C4-2B (cell line): ENCODE measurements around the gene SLC26A4.

Experiments
- H3K27ac ChIP-seq: fragments of 450-650 bp; 2 replicates; pipeline ENCODE4 v1.5.1; 2017
- CTCF ChIP-seq: fragments of 450-650 bp; conservative IDR thresholded peaks from 2 replicates; pipeline ENCODE4 v1.5.1; 2017; ENCODE audit warnings: mild to moderate bottlenecking
- ZFX ChIP-seq: fragments of 450-650 bp; IDR thresholded peaks from 2 replicates; pipeline ENCODE4 v1.6.1; 2017

The SLC26A4 gene

GRCh38 chr7:107744345-107744750 lies 83.7 kb downstream of the SLC26A4 start:
- TF ChIP-seq CTCF (no peak), ZFX (peak; percentile 33)

GRCh38 chr7:107746006-107746405 lies 85.4 kb downstream of the SLC26A4 start:
- no peak for TF ChIP-seq CTCF
- no peak for TF ChIP-seq ZFX
- H3K27ac ChIP-seq: no peak overlapping the region

More at GRCh38 chr7:107744345-107744750, 83.7 kb downstream of the SLC26A4 start:
- peak overlapping the region; percentile 88 for H3K27ac ChIP-seq

GRCh38 chr7:107751113-107751512 lies 90.5 kb downstream of the SLC26A4 start:
- TF ChIP-seq ZFX (no peak), CTCF (no peak)
- no peak overlapping the region for H3K27ac ChIP-seq

- no peak overlapping the region for H3K27ac ChIP-seq
- TF ChIP-seq ZFX (no peak), CTCF (peak; percentile 34)
Measured at GRCh38 chr7:107754642-107755041, 94.0 kb downstream of the SLC26A4 start.

GRCh38 chr7:107758667-107759066 lies 98.0 kb downstream of the SLC26A4 start:
- TF ChIP-seq CTCF (no peak), ZFX (no peak)

GRCh38 chr7:107767391-107767790 lies 106.8 kb downstream of the SLC26A4 start:
- TF ChIP-seq CTCF (no peak), ZFX (no peak)
- no peak overlapping the region for H3K27ac ChIP-seq

More at GRCh38 chr7:107758667-107759066, 98.0 kb downstream of the SLC26A4 start:
- H3K27ac ChIP-seq: no peak overlapping the region
